Smooth muscle cell of the coronary artery (primary cell): ENCODE measurements around the gene BAD. TPM values are rescaled to one million over a fixed set of nuclear protein-coding genes. Genes with fewer than 3 reads are reported as not detected.

Experiments used
- total RNA-seq: library from RNA; depleted of rRNA; stranded (reverse); fragments of >200 nt; gene quantifications from 2 replicates; pipeline ENCODE4 v1.2.3, GENCODE V29; 2014; ENCODE audit warnings: low replicate concordance

The BAD gene
- 26.3 and 79.5 TPM in 2 replicates for total RNA-seq

DNA sequence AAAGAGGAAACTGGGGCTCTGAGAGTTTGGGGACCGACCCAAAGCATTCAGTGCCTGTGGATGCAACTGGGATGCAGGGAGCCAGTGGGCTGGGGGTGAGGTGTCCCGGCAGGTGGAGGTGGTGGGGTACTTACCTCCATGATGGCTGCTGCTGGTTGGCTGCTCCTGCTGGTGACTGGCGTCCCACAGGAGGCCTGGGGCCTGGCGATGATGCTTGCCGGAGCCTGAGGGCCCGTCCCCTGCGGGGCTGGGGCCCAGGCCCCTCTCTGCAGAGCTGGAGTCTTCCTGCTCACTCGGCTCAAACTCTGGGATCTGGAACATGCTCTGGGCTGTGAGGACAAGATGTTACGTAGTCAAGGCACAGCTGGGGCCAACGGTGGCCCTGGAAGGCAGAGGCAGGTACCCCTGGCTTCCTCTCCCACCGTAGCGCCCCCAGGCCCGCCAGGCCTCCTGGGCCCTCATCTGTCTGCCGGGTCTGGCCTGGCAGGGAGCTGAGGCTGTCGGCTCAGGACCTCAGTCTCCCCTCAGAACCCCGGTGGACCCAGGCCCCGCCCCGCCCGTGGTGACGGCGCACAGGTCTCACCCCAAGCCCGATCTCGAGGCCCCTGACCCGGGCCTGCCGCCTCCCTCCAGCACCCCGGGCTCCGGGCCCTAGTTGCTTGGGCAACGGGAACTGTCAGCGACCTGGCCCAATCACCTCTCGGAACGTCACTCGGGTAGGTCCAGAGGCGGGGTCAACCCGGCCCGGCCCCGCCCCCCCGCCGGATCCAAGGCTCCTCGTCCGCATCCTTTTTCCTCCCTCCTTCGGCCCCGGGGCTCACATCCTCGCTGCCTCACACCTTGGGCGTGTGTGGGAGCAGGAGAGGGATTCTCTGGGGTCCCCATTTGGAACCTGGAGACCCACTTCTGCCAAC, at the start of gene BAD:
Gene BAD, minus strand, starts transcription at position 618 of the 914 bp plus-strand sequence. Its CDS starts 297 bp downstream, at position 321.

GRCh38 chr11:64317961-64318765, 33.7 kb upstream of the BAD start, which contains the start of gene PRDX5:
Gene PRDX5, plus strand, starts transcription at chr11:64318121. Its CDS starts 95 bp downstream, at chr11:64318216.

DNA sequence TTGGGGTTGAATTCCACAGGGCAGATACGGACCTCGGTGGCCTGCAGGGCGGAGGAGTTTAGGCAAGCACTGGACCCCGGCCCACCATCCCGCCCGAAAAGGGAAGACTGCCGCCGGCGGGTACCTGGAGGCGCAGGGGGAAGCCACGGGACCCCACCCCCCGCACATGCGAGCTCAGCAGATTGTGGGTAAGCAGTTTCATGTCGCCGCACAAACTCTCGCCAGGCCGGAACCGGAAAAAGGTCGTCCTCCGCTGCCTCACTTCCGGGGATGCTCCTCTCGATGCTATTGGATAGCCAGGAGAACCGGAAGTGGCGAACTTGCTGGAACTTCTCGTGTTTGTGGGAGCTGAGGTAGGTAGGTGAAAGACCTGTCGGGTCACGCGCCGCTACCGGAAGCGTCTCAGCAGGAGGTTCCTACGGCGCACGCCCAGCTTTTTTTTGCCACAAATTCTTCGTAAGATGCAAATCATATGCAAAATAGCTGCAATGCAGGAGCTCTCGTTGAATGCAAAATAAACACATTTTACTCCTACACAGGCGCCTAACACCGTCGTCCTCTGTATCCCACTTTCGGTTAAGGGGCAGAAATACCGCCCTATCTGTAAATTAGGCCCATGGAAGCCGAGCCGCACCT, 33.0 kb upstream of the BAD start, which contains the start of gene TRMT112:
Gene TRMT112, minus strand, starts transcription at position 235 of the 636 bp plus-strand sequence. Its CDS starts 33 bp downstream, at position 202.

DNA sequence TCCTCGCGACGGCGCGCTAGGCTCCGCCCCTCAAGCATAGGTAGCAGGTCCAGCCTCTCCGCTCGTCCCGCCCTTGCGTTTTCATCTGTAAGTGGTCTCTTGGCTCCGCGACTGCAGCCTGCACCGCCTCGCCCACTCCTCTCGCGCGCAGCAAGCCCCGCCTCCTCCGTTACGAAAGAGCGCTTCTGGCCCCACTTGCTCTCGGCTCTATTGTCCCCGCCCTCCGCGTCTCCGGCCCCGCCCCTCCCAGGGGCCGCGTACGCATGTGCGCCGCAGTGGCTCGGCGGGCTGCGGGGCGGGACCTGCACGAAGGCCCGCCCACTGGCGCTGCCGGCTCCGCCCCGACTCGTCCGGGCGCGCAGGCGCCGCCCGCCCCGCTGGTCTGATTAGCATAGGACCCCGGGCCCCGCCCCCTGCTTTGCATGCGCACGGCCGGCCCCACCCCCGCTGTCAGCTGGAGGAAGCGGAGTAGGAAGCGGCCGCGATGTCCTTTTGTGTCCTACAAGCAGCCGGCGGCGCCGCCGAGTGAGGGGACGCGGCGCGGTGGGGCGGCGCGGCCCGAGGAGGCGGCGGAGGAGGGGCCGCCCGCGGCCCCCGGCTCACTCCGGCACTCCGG, 20.7 kb upstream of the BAD start, which contains the start of gene ESRRA:
Gene ESRRA, plus strand, starts transcription at position 450 of the 616 bp plus-strand sequence. CDS start 1,656 bp downstream, outside the sequence.

DNA sequence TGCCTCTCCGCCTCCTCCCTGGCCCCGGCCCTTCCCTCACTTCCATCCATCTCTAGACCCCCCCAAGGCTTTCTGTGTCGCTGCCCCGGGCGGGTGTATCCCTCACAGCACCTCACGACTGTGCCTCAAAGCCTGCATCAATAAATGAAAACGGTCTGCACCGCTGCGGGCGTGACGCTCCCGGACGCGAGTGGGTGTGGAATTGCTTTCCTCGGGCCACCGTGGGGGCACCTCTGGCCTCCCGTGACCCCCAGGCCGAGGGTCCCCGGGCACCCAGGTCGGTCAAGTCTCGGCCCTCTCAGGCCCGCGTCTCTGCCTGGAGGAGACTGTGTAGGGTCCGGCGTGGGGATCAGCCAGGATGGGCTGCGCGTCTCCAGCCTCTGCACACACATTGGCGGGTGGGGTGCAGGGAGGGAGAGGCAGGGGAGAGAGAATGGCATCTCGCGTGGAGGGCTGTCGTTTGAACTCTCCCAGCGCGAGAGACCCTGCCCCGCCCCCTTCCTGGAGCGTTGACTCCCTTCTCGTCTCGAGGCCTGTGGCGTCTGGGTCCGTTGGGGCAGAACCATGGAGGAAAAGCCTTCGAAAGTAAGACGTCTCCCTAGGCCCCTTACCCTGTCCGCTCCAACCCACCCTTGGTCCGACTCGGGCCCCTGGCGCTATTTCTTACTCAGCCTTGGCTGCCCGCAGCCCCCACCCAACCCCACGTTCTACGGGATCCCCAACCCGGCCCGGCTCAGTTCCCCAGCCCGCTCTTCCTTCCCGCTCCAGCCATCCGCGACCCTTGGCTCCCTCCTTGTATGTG, 15.6 kb upstream of the BAD start, which contains the start of gene CATSPERZ:
Gene CATSPERZ, plus strand, starts transcription at position 512 of the 802 bp plus-strand sequence. Its CDS starts 53 bp downstream, at position 565.

DNA sequence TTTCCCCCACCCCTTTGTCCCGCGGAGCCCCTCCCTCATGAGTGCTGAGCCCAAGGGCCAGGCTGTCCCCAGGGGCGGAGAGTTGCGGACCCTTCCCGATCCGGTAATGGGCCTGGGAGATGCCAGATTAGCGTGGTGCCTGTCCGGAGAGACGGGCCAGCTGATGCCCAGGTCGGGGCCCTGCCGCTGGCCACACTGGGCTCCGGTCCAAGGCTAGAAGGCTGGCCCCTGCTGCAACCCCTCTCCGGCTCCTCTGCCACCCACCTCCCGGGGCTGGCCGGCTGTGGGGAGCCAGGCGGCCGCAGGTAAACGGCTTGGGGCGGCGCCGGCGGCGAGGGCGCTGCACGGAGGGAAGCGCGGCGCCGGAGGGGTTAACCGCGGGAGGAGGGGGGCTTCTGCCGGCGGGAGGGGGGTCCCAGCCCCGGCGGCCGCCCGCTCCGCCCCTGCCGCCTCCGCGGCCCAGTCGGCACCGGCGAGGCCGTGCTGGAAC, 6.8 kb upstream of the BAD start, which contains the start of gene KCNK4:
Gene KCNK4, plus strand, starts transcription at position 41 of the 490 bp plus-strand sequence. CDS start 1,717 bp downstream, outside the sequence.

DNA sequence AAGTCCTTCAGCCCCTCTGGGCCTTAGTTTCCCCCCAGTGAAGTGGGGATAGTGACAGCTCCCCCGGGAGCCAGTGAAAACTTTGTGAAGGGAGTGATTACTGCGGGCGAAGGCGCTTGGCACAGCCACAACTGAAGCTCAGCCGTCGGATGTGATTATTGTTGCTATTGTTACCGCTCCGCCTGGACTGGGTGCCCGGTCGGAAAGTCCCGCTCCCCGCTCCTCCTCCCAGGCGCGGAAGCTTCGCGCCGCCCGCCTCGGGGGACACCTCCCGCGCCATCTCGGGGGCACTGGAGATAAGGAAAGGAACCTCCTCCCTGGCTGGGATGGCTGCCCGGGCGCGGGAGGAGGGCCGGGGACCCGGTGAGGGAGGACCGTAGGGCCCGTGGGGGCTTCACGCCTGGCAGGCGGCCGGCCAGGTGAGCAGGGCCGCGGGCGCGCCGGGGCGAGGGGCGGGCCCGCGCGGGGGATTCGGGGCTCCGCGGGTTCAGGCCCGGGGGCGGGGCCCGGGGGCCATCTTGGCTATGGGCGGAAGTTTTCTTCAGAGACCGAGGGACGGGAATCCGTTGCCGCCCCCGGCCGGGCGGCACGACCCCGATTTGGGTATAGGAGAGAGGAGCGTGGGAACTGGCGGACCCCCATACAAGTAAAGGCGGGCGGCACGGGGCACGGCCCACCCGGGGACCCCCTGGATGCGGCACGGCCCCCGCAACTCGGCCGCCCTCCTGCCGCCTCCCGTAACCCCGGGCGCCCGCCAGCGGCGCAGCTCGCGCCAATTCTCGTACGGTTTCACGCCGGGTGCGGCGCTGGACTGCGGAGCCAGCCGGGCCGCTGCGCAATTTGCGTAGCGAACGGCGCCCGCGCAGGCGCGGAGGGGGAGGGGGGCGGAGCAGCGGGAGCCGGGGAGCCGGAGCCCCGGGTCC, 758 bp upstream of the BAD start, which contains the start of gene GPR137:
Gene GPR137, plus strand, starts transcription at position 887 of the 923 bp plus-strand sequence. CDS start 677 bp downstream, outside the sequence.

DNA sequence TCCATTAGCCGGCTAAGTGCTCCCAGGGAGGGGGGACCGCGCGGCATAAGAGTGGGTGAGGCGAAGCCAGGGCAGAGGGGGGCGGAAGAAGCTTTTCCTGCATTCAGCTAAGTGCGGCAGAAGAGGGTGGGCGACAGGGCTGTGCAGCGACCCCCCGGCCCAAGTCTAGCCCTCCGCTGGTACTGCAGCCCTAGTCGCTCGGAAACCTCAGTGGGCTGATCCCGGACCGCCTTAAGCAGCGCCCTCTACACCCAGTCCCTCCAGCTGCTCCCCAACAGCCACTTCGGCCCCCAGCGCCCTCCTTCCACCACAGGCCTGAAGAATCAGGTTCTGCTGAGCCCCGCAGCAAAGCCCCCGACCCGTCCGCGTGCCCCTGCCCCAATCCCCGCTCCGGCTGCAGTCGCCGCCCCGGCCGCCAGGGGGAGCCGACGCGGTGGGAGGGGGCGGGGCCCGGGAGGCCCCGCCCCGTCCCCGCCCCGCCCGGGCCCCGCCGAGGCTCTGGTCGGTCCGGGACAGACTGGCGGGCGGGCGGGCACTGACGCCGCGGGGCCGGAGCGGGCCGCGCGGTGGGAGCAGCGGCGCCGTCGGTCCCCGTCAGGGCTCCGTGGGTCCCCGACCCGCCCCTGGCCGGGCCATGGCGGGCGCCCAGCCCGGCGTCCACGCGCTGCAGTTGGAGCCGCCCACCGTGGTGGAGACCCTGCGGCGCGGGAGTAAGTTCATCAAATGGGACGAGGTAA, 33.3 kb downstream of the BAD start, which contains the start of gene PLCB3:
Gene PLCB3, plus strand, starts transcription at position 515 of the 737 bp plus-strand sequence. Its CDS starts 120 bp downstream, at position 635.

GRCh38 chr11:64246871-64247728, 37.4 kb downstream of the BAD start, which contains the start of gene PPP1R14B:
Gene PPP1R14B, minus strand, starts transcription at chr11:64246943. Its CDS starts 270 bp downstream, at chr11:64246673.

DNA sequence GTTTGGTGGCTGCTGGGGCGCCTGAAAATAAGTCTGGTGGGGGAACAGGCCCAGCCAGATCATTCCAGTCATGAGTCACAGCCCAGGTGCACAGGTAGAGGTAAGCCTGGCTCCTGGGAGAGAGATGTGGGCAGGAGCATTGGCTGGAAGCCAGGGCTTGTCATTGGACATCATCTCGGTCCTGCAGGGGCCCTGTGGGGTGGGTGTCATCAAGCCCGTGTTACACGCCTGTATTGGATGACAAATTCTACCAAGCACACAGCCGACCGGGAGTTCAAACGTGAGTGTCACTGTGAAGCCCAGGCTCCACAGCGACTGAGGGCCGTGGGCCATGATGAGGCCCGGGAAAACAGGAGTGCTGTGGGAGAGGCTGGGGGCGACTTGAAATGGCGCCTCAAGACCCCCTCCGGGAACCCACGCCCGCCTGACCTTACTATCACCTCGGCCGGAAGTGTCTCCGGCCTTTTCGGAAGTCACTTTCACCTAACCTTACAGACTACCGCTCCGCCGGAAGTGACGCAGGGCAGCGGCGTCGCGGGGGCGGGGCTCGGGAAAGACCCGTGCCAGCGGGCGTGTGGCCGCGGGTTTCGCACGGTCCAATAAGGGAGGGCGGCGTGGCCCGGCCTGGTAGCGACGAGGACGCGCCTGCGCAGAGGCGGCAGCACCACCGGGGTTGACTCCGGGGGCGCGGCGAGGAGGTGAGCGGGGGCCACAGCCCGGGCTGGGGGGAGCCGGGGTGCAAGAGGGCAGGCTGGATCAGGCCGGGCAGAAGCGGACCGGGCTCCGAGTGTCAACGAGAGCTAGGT, 43.8 kb downstream of the BAD start, which contains the start of gene FKBP2:
Gene FKBP2, plus strand, starts transcription at position 661 of the 806 bp plus-strand sequence. CDS start 1,293 bp downstream, outside the sequence.

GRCh38 chr11:64233913-64234586, 50.4 kb downstream of the BAD start, which contains the start of gene VEGFB:
Gene VEGFB, plus strand, starts transcription at chr11:64234584. Its CDS starts 250 bp downstream, at chr11:64234834.

DNA sequence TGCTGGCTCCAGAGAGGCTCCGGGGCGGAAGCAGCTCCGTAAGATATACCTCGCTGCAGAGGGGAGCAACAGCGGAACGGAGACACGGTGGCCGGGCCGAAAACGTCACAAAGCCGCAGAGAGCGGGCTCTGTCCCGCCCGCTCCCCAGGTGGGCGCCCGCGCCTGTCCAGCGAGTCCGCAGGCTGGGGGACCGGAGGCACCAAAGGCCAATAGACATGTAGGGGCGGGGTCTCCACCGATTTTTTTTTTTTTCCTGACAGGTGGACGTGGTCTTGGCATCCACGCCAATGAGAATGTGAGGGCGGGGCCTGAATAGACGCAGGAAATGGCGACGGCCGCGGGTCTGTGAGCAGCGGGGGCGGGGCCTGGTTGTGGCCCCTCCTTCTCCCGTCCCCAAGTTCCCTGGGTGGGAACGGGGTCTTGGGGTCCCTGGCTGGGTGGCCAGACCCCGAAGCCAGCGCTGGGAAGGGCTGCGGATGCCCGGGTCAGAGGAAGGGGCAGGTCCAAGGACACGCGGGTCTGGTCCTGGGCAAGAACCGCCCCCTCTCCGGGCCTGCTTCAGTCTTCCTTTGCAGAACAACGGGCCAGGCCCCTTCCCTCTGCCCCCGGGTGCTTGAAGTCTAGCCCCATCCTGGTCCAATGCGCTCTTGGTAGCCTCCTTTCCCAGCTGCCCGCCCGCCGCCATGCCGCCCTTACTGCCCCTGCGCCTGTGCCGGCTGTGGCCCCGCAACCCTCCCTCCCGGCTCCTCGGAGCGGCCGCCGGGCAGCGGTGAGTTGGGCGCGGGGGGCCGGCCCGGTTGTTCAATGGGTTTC, 54.1 kb downstream of the BAD start, which contains the start of gene DNAJC4:
Gene DNAJC4, plus strand, starts transcription at position 378 of the 814 bp plus-strand sequence. Its CDS starts 307 bp downstream, at position 685.

GRCh38 chr11:64225608-64226506, 58.6 kb downstream of the BAD start, which contains the start of the genes NUDT22 and TRPT1:
Gene NUDT22, plus strand, starts transcription at chr11:64226274. Its CDS starts 379 bp downstream, at chr11:64226653.
Gene TRPT1, minus strand, starts transcription at chr11:64226186. Its CDS starts 326 bp downstream, at chr11:64225860.

